ENCODE data around the gene PHF23.
A peak's percentile ranks its signal among the peaks of the same experiment; 100 is the strongest.
"Not testable (repeated sequence)": the region's sequence is repeated elsewhere in the genome, so short reads cannot be mapped to it uniquely, and the experiment has no call there.

The PHF23 gene

GRCh38 chr17:7259555-7259889 is 20.3 kb upstream of the PHF23 start:
- FAIRE-seq, result no peak

GRCh38 chr17:7258731-7259554 is 19.7 kb upstream of the PHF23 start:
- FAIRE-seq (no peak), DNase-seq (ENCODE audit: extremely low spot score, insufficient read length, low read depth) (no peak)

More at GRCh38 chr17:7259555-7259889, 20.3 kb upstream of the PHF23 start:
- DNase-seq (ENCODE audit: extremely low spot score, insufficient read length, low read depth), result no peak

DNA sequence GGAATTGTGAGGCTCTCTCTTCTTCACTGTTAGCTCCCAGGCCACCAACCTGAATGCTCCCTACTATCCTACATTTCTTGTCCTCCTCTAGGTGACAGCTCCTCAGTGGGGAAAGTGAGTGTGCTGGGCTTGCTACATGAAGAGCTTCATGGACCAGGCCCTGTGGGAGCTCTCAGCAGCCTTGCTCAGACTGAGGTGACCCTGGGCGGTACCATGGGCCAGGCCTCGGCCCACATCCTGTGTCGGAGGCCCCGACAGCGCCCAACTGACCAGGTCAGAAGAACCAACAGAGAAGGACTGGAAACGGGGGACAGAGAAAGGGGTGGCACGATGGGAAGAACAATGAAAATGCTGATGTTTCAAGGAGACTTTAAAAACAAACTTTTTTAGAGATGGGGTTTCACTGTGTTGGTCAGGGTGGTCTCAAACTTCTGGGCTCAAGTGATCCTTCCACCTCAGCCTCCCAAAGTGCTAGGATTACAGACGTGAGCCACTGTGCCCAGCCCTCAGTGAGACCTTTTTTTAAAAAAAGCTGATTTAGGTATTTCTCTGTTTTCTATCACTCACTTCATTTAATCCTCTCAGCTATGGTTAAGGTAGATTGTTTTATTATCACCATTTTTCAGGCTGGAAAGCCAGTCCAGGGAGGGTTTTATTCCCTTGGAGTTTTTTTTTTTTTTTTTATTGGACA is 17.7 kb upstream of the PHF23 start:
- no peak for DNase-seq (ENCODE audit: extremely low spot score, insufficient read length, low read depth)
- FAIRE-seq, result no peak

DNA sequence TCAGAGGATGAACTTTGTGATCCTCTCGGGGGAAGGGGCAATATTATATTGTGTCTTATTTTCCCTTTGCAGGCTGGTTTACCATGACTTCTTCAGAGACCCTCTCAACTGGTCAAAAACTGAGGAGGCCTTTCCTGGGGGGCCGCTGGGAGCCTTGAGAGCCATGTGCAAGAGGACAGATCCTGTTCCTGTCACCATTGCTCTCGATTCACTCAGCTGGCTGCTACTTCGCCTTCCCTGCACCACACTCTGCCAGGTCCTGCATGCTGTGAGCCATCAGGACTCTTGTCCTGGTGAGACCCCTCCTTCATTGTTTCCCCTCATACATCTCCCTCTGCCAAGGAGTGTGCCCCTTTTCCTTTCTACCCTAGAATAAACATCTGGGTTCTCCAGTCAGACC is 15.3 kb upstream of the PHF23 start:
- DNase-seq (ENCODE audit: extremely low spot score, insufficient read length, low read depth), result no peak
- FAIRE-seq, result no peak

DNA sequence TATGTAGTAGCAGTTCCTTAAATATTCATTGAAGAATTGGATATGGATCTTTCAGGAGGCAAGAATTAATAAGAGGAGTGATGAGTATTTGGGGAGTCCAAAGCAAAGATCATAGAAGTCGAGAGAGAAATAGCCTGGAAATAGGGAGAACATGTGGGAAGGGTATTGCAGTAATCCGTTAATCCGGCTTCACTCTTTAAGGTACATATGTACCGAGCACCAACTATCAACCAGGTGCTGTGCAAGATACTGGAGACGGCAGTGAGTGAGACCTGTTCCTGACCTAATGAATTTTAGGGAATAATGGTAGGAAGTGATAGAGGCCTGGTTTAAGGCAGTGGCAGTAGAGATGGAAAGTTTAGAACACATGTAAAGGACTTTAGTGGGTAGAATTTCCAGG is 13.8 kb upstream of the PHF23 start:
- DNase-seq (ENCODE audit: extremely low spot score, insufficient read length, low read depth) (no peak), FAIRE-seq (no peak)

- FAIRE-seq, result no peak
- peak; percentile 81 for DNase-seq (ENCODE audit: extremely low spot score, insufficient read length, low read depth)
Observed at GRCh38 chr17:7252176-7253043, 13.2 kb upstream of the PHF23 start, which contains the start of gene ELP5. ELP5 (plus strand) TSS chr17:7252215; CDS start chr17:7252551, 336 bp downstream.

GRCh38 chr17:7251661-7252175 is 12.5 kb upstream of the PHF23 start, which contains the start of gene CTDNEP1:
CTDNEP1 (minus strand) TSS chr17:7251734; CDS start chr17:7251296, 438 bp downstream.
- FAIRE-seq (peak; percentile 100), DNase-seq (ENCODE audit: extremely low spot score, insufficient read length, low read depth) (peak; percentile 95)

DNA sequence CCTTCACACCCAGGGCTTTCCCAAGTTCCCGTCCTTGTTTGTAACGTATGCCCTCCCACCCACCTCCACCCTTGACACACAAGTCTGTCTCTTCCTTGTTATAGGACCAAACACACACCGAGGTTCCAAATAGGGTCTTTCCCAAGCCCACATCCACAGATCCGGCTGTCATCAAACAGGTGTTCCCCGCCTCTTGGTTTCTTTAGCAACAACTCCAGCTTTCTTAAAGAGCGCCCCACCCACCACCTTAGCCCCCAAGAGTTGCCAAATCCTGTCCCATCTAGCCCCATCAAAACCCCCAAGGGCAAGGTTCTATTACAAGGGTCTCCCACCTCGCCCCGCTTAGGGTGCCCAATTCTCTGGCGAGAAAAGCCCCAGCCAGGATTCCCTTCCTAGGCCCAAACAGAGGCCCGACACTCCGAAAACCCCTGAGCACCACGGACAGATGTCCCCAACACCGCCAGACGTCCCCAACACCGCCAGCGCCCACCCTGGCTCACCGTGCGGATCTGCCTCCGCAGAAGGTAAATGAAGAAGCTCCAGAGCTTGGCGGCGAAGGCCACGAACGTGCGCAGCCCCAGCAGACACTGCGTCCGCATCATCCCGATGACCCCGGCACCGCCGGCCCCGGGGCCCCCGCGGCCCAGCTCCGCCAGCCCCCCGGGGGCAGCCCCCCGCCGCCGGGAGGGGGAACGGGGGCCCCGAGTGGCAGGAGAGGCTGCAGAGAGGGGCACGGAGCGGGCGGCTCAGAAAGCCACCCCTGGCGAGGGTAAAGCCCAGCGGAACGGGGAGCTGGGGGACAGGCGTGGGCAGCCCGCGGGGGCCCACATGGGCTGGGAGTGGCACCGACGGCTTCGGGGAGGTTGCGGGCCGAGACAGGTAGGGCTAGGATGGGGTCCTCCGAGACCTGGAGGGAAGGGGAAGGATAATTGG is 11.7 kb upstream of the PHF23 start:
- peak; percentile 64 for FAIRE-seq

DNA sequence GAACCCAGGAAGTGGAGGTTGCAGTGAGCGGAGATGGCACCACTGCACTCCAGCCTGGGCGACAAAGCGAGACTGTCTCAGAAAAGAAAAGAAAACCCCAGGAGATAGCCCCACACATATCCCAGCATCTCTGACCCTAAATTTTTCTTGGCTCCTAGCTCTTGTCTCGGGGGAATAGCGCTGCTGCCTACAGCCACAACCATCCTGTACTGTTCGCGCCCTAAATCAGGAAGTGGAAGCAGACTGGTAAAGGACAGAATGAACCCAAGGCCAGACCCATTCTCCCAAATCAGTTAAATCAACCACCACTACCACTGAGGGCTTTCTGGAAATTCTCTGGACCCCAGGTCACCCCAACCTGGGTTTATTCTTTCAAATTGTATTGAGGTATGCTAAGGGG is 10.6 kb upstream of the PHF23 start:
- FAIRE-seq (no peak), DNase-seq (ENCODE audit: extremely low spot score, insufficient read length, low read depth) (no peak)

More for the DNA sequence above, 11.7 kb upstream of the PHF23 start:
- DNase-seq (ENCODE audit: extremely low spot score, insufficient read length, low read depth), result no peak

DNA sequence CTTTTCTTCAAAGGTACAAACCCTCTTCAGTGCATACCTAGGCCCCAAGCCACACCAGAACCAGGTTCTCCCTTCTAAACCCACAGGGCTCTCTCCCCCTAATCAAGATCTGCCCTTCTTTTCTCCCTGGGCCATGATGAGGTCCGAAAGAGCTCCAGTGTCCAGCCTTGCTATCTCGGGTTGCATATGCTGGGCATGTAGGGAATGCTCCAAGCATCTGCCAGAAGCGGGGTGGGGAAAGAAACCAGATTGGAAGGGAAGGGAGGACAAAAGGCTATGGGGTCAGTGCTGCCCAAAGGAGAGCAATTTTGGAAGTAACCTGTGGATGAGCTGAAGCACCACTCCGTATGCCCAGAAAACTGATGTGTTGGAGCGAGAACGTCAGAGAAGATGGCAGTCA is 10.0 kb upstream of the PHF23 start:
- no peak for DNase-seq (ENCODE audit: extremely low spot score, insufficient read length, low read depth)
- FAIRE-seq, result no peak

DNA sequence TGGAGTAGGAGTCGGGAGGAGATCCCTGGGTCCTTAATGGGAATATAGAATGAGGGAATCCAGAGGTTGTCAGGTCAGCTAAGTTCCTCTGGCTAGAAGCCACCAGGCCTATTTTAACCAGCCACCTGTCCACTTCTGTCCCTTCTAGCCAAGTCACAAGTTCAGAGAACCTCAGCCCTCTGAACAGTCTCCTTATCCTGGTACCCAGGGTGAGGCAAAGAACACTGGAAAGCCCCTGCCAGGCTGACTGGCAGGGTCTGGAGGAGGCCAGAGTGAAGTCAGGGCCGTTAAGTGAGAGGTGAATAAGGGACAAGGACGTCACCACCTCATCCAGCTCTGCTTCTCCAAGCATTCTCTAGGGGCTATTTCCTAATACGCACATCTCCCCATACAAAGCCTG is 9.5 kb upstream of the PHF23 start:
- DNase-seq (ENCODE audit: extremely low spot score, insufficient read length, low read depth) (no peak), FAIRE-seq (no peak)

- no peak for FAIRE-seq
- no peak for DNase-seq (ENCODE audit: extremely low spot score, insufficient read length, low read depth)
Observed at GRCh38 chr17:7246779-7247178, 7.5 kb upstream of the PHF23 start.

DNA sequence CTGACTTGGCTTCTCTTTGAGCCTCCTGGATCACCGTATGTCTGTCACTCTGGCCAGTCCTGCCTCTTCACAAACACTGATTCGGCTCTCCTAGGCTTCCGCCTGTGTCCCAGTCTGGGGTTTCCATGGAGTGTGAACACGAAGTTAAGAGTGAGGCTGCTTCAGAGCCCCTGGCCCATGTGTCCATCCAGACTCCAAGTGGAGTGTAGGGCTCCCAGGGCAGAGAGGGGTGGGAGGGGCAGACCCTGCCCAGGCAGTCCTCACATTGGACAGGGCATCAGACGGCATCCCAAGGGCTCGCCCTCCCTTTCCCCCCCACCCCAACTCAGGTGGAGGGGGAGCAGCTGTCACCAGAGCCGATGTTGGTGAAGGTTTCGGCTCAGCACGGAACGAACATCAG is 4.6 kb upstream of the PHF23 start:
- not testable (repeated sequence) for FAIRE-seq; DNase-seq (ENCODE audit: extremely low spot score, insufficient read length, low read depth)

DNA sequence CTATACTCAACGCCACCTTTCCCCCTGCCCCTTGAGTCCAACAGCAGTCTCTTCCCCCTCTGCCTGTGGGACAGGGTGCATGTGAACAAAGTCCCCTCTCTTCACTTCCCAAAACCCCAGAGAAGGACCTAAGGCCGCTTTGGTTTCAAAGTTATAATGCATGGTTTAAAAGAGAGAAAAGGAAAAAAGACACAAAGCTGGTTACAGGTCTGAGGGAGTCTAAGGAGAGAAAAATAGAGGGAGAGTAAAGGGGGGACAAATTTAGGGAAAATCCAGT is 4.1 kb upstream of the PHF23 start:
- FAIRE-seq (no peak), DNase-seq (ENCODE audit: extremely low spot score, insufficient read length, low read depth) (no peak)

DNA sequence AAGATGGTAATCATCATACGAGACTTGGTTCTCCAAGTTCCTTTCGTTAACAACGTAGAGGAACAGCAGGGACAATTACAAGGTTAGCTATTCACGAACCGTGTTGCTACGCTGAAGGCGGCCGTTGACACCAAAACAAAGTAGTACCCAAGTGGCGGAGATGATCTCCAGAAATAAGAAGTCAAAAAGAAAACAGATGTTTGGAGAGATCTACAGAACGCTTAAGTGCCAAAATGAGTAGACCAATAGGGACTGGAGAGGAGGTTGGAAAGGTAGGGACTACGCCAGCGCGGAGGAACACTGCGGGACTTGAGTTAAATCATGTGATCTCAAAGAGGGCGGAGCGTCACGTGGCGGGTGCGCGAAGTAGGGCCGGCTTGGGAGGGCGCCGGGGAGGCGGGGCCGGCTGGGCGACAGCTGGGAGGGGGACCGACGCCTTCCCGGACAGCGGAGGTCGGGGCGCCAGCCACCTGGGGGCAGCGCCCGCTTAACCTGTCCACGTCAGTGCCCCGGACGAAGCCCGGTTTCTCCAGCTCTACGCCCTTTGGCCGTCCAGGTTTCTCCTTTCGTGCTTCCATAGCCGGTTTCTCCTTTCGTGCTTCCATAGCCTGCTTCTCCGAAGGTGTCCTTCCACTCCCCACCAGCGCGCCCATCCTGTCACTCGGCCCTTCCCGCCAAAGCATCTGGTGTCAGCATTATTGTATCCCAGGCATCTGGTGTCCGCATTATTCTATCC is 3.6 kb upstream of the PHF23 start:
- peak; percentile 76 for DNase-seq (ENCODE audit: extremely low spot score, insufficient read length, low read depth)
- peak; percentile 97 for FAIRE-seq

DNA sequence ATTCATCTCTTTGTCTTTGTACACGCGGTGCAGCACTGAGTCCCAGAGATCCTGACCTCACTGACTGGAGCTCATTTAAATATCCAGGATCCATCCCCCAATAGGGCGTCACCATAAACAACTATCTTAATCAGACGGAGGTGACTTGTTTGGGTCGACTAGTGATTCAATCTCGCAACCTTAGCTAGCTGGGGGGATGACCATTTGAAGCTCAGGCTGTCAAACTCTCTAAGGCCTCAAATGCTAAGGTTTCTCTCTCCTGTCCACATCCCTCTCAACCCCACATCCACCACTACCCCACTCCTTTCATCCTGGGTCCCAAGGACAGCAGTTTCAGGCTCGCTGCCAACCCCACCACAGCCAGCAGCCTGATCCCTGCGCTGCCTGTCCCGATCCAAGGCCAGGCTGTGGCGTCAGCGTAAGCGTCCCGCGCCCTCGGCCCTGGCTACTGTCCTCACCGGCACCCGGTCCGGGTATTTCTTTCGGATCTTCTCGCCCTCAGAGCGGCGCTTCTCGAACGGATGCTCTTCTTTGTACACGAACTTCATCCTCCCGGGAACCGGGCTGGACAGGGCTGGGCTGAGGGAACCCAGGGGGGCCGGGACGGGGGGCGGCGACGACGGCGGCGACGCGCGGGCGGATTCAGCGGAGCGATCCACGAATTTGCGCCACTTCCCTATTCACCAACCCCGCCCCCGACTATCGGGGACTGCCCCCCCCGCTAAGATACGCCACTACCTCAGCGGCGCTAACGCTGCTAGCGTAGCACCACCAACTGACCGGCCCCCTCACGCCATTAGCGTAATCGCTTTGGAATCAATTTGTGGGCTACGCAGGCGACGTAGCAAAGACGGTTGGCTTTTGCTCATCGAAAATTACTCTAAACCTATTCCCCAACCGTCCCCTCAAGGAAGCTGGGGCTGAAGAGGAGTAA is 2.8 kb upstream of the PHF23 start, which contains the start of gene GABARAP:
TSS of gene GABARAP (minus strand) at position 667 of the 934 bp plus-strand sequence. CDS start at position 548, 119 bp downstream.
- no peak for DNase-seq (ENCODE audit: extremely low spot score, insufficient read length, low read depth)
- FAIRE-seq, result no peak

- DNase-seq (ENCODE audit: extremely low spot score, insufficient read length, low read depth), result no peak
- peak; percentile 5 for FAIRE-seq
Observed at GRCh38 chr17:7241090-7241733, 2.0 kb upstream of the PHF23 start.
